ENCODE measurements around the gene SPDYE4.

The SPDYE4 gene

GRCh38 chr17:8703001-8703400 lies 55.3 kb downstream of the SPDYE4 start:
- Histone ChIP-seq H3K79me1 (ENCODE audit: low read depth, low read length) (no peaks in the 10 kb centered on the region), H2BK120ac (ENCODE audit: low read depth, low read length) (no peak overlapping the region), H3K4me3 (ENCODE audit: low read length in 2 of 2) (peak overlapping the region in 1 of 2 donors; percentile 33), H3K27me3 (ENCODE audit: control insufficient read depth in 3 of 3, insufficient read depth in 3 of 3, low read depth in 1 of 3, low read length in 3 of 3) (no peaks in the 10 kb centered on the region), H2AK5ac (ENCODE audit: low read depth, low read length) (no peak overlapping the region), H4K91ac (ENCODE audit: low read depth, low read length, poor library complexity) (no peak overlapping the region), H2AFZ (ENCODE audit: low read length) (no peak overlapping the region), H2BK5ac (ENCODE audit: low read length) (no peak overlapping the region), H3K4ac (ENCODE audit: low read length) (no peak overlapping the region), H3K9ac (ENCODE audit: low read depth, low read length, poor library complexity) (peak overlapping the region; percentile 5), H3K18ac (ENCODE audit: low read length) (no peak overlapping the region), H3K4me2 (ENCODE audit: insufficient read depth, low read length, poor library complexity, severe bottlenecking) (no peak overlapping the region), H3K14ac (ENCODE audit: low read length) (no peak overlapping the region), H3K4me1 (ENCODE audit: control insufficient read depth in 2 of 2, insufficient read depth in 1 of 2, low read depth in 1 of 2, low read length in 2 of 2) (peaks cover 11 to 14% of the 10 kb centered on the region in 2 donors), H3K36me3 (replicated peaks in 1 of 2; ENCODE audit: control insufficient read depth in 2 of 2, insufficient read depth in 2 of 2, low read length in 2 of 2) (no peaks in the 10 kb centered on the region), H3K27ac (replicated peaks; ENCODE audit: low read length) (no peak overlapping the region), H2BK15ac (ENCODE audit: low read length) (no peak overlapping the region), H4K8ac (ENCODE audit: low read depth, low read length) (no peak overlapping the region), H3K9me3 (replicated peaks in 1 of 2; ENCODE audit: control insufficient read depth in 2 of 2, insufficient read depth in 1 of 2, low read depth in 1 of 2, low read length in 2 of 2) (peaks cover 6 to 16% of the 10 kb centered on the region in 2 donors), H3K23ac (ENCODE audit: low read depth, low read length, poor library complexity) (no peak overlapping the region), H2BK12ac (ENCODE audit: low read length) (no peak overlapping the region)
- no CpG with 5 or more reads among the region's 7 CpGs for WGBS, 2 donors (ENCODE audit: extremely low coverage in 2 of 2, insufficient read length in 2 of 2, insufficient replicate concordance in 1 of 2)
- no peak for DNase-seq (ENCODE audit: low spot score)

GRCh38 chr17:8701754-8702153 lies 56.6 kb downstream of the SPDYE4 start:
- DNase-seq (ENCODE audit: low spot score), result no peak
- H3K27me3 ChIP-seq (ENCODE audit: control insufficient read depth in 3 of 3, insufficient read depth in 3 of 3, low read depth in 1 of 3, low read length in 3 of 3), result no peaks in the 10 kb centered on the region
- H2BK120ac ChIP-seq (ENCODE audit: low read depth, low read length), result no peak overlapping the region
- H3K4me3 ChIP-seq (ENCODE audit: low read length in 2 of 2), result no peak overlapping the region
- H3K23ac ChIP-seq (ENCODE audit: low read depth, low read length, poor library complexity), result no peak overlapping the region
- no peak overlapping the region for H3K14ac ChIP-seq (ENCODE audit: low read length)
- no peaks in the 10 kb centered on the region for H3K36me3 ChIP-seq (replicated peaks in 1 of 2; ENCODE audit: control insufficient read depth in 2 of 2, insufficient read depth in 2 of 2, low read length in 2 of 2)
- H2BK5ac ChIP-seq (ENCODE audit: low read length), result no peak overlapping the region
- no peak overlapping the region for H4K91ac ChIP-seq (ENCODE audit: low read depth, low read length, poor library complexity)
- no peaks in the 10 kb centered on the region for H3K79me1 ChIP-seq (ENCODE audit: low read depth, low read length)
- H3K4ac ChIP-seq (ENCODE audit: low read length), result no peak overlapping the region
- no peak overlapping the region for H3K9ac ChIP-seq (ENCODE audit: low read depth, low read length, poor library complexity)
- no peak overlapping the region for H3K18ac ChIP-seq (ENCODE audit: low read length)
- no peak overlapping the region for H2BK12ac ChIP-seq (ENCODE audit: low read length)
- H4K8ac ChIP-seq (ENCODE audit: low read depth, low read length), result no peak overlapping the region
- no peak overlapping the region for H2AFZ ChIP-seq (ENCODE audit: low read length)
- peaks cover 6 to 12% of the 10 kb centered on the region in 2 donors for H3K9me3 ChIP-seq (replicated peaks in 1 of 2; ENCODE audit: control insufficient read depth in 2 of 2, insufficient read depth in 1 of 2, low read depth in 1 of 2, low read length in 2 of 2)
- WGBS, 2 donors (ENCODE audit: extremely low coverage in 2 of 2, insufficient read length in 2 of 2, insufficient replicate concordance in 1 of 2), result no CpG with 5 or more reads among the region's 4 CpGs
- H3K4me1 ChIP-seq (ENCODE audit: control insufficient read depth in 2 of 2, insufficient read depth in 1 of 2, low read depth in 1 of 2, low read length in 2 of 2), result peaks cover 23 to 24% of the 10 kb centered on the region in 2 donors
- no peak overlapping the region for H2AK5ac ChIP-seq (ENCODE audit: low read depth, low read length)
- no peak overlapping the region for H3K4me2 ChIP-seq (ENCODE audit: insufficient read depth, low read length, poor library complexity, severe bottlenecking)
- no peak overlapping the region for H3K27ac ChIP-seq (replicated peaks; ENCODE audit: low read length)
- H2BK15ac ChIP-seq (ENCODE audit: low read length), result no peak overlapping the region

- Histone ChIP-seq H3K4me3 (ENCODE audit: low read length in 2 of 2) (no peak overlapping the region), H2BK12ac (ENCODE audit: low read length) (no peak overlapping the region), H3K27ac (replicated peaks; ENCODE audit: low read length) (no peak overlapping the region), H3K4me1 (ENCODE audit: control insufficient read depth in 2 of 2, insufficient read depth in 1 of 2, low read depth in 1 of 2, low read length in 2 of 2) (peaks cover 25 to 30% of the 10 kb centered on the region in 2 donors), H3K9ac (ENCODE audit: low read depth, low read length, poor library complexity) (no peak overlapping the region), H3K4me2 (ENCODE audit: insufficient read depth, low read length, poor library complexity, severe bottlenecking) (no peak overlapping the region), H3K27me3 (ENCODE audit: control insufficient read depth in 3 of 3, insufficient read depth in 3 of 3, low read depth in 1 of 3, low read length in 3 of 3) (no peaks in the 10 kb centered on the region), H2BK5ac (ENCODE audit: low read length) (no peak overlapping the region), H3K4ac (ENCODE audit: low read length) (no peak overlapping the region), H2AK5ac (ENCODE audit: low read depth, low read length) (no peak overlapping the region), H3K79me1 (ENCODE audit: low read depth, low read length) (no peaks in the 10 kb centered on the region), H4K91ac (ENCODE audit: low read depth, low read length, poor library complexity) (no peak overlapping the region), H3K23ac (ENCODE audit: low read depth, low read length, poor library complexity) (no peak overlapping the region), H2AFZ (ENCODE audit: low read length) (no peak overlapping the region), H3K9me3 (replicated peaks in 1 of 2; ENCODE audit: control insufficient read depth in 2 of 2, insufficient read depth in 1 of 2, low read depth in 1 of 2, low read length in 2 of 2) (peaks cover 6 to 12% of the 10 kb centered on the region in 2 donors), H3K18ac (ENCODE audit: low read length) (no peak overlapping the region), H3K36me3 (replicated peaks in 1 of 2; ENCODE audit: control insufficient read depth in 2 of 2, insufficient read depth in 2 of 2, low read length in 2 of 2) (no peaks in the 10 kb centered on the region), H3K14ac (ENCODE audit: low read length) (no peak overlapping the region), H4K8ac (ENCODE audit: low read depth, low read length) (no peak overlapping the region), H2BK120ac (ENCODE audit: low read depth, low read length) (no peak overlapping the region), H2BK15ac (ENCODE audit: low read length) (no peak overlapping the region)
- DNase-seq (ENCODE audit: low spot score), result no peak
- WGBS, 2 donors (ENCODE audit: extremely low coverage in 2 of 2, insufficient read length in 2 of 2, insufficient replicate concordance in 1 of 2), result no CpG with 5 or more reads among the region's 9 CpGs
Observed at GRCh38 chr17:8701221-8701620, 57.1 kb downstream of the SPDYE4 start.
